HG03521 (cell line): Measurements from ENCODE around the gene PTF1A.

Experiments
- ATAC-seq: cut with Tn5 transposase; IDR thresholded peaks from one replicate; pipeline ENCODE4 v1.9.1; 2021; ENCODE audit warnings: mild to moderate bottlenecking, moderate library complexity; ENCODE audit not compliant: unreplicated experiment

PTF1A gene, protein sequence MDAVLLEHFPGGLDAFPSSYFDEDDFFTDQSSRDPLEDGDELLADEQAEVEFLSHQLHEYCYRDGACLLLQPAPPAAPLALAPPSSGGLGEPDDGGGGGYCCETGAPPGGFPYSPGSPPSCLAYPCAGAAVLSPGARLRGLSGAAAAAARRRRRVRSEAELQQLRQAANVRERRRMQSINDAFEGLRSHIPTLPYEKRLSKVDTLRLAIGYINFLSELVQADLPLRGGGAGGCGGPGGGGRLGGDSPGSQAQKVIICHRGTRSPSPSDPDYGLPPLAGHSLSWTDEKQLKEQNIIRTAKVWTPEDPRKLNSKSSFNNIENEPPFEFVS

DNA sequence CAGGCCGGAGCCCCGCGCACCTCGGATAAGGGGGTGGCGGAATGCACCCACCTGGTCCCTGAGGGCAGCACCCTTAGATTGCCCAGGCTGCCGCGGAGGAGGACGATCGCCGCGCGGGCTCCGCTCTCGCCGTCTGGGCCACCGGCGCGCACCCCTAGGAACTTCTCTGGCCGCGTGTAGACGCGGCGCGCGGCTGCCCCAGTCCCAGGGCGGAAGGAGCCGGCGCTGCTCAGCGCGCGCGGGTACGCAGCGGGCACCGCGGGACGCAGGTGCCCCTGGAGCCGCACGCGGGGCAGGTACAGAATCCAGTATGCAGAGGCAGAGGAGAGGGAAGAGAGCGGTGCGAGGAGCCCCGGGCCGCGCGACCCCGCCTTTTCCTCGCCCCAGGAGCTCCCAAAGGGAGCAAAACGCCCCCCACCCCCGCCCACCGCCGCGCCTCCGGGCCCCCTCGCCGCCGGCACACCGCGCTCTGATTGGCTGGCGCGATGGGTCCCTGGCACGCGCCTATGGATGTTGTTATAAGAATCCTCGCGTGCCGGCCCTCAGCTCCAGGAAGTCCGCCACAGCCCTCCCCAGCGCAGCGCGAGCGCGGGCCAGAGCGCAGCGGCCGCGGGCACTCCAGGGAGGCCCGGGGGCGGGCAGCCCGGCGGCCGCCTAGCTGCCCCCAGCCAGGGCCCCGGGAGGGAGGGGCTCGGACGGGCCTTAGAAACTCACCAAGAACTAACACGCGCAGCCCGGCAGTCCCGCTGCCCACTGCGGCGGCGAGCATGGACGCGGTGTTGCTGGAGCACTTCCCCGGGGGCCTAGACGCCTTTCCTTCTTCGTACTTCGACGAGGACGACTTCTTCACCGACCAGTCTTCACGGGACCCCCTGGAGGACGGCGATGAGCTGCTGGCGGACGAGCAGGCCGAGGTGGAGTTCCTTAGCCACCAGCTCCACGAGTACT lies at the start of gene PTF1A:
PTF1A (plus strand) TSS at position 549 of the 948 bp plus-strand sequence; CDS start at position 768, 219 bp downstream.
- no peak for ATAC-seq

DNA sequence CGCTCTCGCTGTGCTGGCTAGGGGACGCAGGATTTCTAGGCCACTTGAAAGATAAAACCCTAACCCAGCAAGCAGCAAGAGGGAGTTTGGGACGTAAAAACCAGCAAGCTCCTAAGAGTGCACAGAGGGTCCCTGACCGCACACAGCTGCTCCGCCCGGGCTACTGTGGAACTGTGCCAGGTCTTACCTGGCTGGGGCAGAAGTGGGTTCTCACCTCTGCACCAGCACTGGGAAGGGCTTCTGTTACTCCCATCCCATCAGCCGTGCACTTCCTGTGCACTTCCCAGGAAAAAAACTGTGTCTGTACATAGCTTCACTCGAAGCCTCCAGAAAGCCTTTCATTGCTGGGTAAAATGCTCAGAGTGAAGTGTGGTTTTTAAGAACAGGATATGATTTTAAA lies 45.9 kb upstream of the PTF1A start:
- ATAC-seq, result no peak

DNA sequence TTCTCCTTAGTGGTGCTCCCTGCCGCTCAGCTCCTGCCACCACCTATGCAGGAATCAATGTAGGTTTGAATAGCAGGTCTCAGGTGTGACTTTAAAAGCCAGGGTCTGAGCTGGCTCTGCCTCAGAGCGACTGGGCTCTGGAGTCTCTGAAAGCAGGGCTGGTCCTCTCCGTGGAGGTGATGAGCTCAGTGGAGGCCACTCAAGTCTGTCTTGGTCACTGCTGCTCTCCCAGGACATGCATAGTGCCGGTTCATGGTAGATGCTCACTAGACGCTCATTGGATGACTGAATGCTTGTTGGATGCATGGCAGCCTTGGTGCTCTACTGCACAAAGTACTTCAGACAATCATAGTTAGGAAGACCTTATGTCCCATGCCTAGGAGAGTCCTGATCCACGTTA lies 45.1 kb upstream of the PTF1A start:
- ATAC-seq, result no peak

DNA sequence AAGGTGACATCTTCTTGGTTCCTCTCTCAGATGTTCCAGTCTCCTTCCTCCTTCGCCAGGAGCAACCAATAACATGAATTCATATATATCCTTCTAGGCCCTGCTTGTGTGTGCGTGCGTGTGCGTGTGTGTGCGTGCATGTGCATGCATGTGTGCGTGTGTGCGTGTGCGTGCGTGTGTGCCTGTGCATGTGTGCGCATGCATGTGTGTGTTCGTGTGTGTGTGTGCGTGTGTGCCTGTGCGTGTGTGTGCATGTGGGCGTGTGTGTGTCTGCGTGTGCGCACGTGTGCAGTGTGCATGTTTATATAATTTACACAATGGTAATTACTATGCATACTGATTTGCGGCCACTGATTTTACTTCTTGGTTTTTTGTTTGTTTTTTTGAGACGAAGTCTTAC lies 43.9 kb upstream of the PTF1A start:
- no peak for ATAC-seq

DNA sequence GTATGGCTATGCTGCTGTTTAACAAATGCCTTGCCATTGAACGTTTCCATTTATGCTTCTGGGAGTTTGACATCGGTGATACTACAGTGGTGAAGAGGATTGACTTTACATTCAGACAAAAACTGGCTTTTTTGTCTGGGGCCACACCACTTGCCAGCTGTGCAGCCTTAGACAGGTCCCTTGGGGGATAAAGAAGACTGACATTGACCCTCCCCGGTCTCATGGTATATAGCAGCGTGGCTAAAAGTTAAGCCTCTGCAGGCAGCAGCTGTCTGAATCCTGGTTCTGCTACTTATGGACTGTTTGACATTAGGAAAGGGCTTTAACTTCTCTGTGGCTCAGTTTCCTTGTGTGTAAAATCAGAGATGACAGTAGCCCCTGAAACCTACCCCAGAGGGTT lies 42.0 kb upstream of the PTF1A start:
- ATAC-seq, result no peak

DNA sequence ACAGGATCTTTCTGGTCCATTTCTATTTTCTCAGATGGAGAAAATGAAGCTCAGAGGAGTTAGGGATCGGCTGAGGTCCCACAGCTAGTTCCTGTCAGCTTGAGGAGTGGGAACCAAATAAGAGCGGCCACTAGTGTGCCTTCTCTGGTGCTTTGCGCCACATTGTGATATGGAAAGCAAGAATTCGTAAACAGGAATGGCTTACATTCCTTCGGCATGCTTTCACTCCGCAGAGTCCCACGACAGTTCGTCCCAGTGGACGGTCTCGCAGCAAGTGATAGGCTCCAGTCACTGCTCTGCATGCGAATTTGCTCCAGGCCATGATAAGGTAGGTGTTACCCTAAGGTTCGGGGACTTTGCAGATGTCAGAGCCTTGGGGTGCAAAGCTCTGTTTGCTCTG lies 41.5 kb upstream of the PTF1A start:
- no peak for ATAC-seq

DNA sequence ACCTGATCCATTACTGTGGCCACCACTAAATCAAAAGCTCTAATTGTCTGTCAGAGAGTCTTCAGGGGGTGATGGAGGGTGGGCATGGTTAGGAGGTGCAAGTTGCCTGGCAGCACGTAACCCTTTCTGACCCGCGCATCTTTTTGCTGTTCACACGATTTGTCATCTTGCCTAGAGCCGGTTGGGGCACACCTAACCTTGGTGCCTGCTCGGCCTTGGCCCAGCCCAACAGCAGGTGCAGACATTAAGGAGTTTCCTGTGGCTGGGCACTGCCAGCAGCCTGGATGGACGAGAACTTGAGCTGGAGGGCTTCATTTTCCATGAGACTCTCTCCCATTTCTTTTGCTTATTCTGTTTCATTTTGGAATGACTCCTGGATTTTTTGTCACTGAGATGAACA lies 41.0 kb upstream of the PTF1A start:
- ATAC-seq, result no peak

DNA sequence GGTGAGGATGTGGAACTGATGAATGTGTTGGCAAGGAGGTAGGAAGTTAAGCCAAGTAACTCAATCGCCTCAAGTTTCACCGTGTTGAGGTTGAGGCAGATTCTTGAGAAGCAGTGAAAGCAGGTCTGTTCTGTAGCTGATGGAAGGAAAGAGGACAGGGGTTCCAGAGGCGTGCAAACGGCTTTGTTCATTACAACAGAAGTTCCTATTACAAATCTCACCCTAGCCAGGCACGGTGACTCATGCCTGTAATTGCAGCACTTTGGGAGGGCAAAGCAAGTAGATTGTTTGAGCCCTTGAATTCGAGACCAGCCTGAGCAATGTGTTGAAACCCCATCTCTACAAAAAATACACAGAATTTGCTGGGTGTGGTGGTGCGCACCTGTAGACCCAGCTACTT lies 36.9 kb upstream of the PTF1A start:
- no peak for ATAC-seq

DNA sequence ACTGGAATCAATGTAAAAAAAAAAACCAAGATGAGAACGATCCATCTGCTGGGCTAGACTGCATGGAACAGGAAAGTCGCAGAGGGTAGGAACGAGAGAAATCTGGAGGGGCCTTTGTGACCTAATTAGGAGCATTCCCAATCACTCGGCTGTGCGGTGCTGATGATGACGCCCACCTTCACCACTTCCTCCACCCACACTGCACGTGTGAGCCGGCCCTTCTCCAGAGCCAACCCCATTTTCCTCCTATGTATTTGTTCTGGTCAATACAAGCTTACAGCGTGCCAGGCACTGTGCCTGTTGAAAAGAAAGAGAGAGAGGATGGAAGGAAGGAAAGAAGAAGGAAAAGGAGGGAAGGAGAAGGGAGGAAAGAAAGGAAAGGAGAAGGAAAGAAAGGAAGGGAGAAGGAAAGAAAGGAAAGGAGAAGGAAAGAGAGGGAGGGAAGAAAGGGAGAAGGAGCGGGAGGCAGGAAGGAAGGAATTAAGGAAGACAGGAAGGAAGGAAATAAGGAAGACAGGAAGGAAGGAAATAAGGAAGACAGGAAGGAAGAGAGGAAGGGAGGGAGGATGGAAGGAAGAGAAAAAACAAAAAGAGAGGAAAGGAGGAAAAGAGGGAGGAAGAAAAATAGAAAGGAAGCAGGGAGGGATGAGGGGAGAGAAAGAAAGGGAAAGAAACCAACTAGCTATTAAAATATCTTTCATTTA lies 35.5 kb upstream of the PTF1A start:
- no peak for ATAC-seq

DNA sequence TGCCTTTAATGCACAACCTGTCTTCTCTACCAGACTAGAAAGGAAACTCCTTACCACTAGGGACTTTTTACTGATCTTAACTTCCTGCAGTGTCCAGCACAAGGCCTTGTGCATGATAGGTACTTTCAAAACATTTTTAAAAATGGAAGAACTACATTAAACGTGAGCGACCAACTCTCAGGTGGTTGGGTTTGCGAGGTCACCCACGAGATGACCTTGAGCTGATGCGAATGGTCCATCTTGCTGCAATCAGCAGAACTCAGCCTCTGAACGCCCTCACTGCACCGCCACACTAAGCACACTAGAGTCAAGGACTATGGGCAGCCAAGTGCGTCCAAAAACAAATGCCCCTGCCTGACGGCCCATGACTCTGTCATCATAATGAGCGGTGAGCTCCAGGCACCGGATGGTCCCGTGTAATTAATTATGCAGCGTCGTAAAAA lies 34.9 kb upstream of the PTF1A start:
- no peak for ATAC-seq

DNA sequence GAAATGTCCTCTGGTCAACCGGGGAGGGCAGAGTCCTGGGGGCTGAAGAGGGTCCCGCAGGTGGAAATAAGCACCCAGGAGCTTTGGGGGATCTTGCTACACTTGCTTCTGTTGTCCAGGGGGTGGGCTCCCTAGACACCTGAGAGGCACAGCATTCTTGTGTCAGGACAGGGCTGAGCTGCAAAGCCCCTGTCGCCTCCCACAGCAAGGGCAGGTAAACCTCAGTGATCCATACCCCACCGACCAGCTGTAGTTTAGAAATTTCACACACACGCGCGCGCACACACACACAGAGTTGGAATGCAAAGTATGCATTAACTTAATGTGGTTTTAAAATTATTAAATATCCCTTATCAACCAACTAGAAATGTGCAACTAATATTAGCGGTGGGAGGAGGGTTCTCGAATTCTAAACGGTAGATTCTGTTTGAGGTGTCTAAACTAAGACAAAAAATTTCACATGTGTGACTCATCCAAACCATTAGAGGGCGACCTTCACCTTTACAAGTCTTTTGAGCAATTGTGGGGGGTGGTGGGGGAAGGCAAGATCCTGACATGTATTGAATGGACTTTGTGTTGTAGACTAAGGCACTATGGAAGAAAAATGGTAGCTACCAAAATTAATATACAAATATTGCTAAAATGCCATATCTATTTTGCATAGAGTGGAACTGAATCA lies 34.3 kb upstream of the PTF1A start:
- peak; percentile 47 for ATAC-seq

DNA sequence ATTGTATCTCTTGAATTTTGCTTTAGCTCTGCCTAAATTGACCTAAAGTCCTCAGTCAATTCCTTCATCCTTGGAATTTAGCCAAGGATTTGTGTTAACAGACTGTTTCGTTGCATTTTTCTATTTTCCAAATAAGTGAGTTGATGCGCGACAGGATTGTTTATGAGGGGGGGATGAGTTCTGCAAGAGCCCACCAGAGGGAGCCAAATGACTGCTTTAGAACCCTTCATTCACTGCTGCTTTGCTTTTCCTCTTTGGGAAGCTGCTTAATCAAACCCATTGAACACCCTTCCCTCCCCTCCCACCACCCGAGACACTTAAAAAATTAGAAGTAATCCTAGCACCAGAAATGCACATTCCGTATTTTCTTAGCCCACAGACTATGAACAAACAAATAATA lies 33.7 kb upstream of the PTF1A start:
- peak; percentile 58 for ATAC-seq

DNA sequence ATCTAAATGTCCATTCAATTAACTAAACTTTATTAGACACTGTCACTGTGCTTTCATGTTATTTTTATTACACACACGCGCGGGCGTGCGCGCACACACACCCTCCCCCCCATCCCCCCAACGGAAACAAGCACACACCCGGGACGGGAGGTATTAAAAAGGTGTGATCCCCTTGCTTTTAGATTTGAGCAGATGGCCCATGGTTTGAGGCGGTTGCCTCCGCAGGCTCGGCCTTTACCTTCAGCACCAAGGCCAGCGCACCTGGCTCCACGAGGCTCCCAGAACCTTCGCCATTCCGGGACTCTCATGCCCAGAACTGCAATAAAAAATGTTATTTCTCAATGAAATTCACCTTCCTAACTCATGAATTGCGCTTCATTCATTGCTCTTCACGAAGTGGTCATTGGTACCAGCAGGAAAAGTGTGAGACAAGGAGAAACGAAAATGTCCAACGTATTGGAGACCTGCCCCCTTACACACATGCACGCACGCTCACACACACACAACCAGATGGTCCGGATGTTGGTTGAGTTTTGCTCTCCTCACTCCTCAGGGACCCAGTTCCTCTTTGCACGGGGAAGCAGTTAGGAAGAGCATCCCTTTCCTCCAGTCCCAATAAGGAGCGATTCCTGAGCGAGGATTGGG lies 20.8 kb upstream of the PTF1A start:
- no peak for ATAC-seq

DNA sequence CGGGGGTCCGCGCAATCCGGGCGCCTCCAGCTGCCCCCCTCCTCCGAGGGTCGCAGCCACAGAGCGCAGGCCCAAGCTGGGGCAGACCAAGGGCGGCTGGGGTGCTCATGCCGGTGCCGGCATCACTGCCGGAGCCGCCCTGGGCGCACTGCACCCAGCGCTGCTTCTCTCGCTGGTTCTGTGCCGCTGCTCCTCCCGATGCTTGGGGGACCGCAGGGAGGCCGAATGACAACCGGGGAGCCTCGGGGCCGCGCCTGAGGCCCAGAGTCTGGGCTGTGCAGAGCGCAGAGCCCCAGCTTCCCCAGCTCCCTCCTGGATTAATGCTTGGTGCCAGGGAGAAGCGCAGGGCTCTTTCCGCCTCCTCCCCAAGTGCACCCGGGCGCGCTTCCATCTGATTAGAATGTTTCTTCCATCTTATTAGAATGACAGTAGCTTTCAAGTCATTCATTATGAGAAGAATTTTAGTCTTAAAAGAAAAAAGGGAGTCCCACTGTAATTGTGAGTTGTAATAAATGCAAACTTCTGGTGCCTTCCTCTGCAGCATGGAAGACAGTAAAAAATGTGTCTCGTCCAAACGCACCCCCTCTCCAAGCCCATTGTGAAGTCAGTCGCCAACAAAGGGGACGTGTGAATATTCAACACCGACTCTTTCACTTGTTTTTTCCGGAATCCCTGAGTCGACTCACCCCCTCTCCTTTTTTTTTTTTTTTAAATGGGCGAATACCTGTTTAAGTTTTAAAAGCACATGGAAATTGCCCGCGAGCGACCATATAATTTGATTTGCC lies 19.5 kb upstream of the PTF1A start:
- ATAC-seq, result no peak

DNA sequence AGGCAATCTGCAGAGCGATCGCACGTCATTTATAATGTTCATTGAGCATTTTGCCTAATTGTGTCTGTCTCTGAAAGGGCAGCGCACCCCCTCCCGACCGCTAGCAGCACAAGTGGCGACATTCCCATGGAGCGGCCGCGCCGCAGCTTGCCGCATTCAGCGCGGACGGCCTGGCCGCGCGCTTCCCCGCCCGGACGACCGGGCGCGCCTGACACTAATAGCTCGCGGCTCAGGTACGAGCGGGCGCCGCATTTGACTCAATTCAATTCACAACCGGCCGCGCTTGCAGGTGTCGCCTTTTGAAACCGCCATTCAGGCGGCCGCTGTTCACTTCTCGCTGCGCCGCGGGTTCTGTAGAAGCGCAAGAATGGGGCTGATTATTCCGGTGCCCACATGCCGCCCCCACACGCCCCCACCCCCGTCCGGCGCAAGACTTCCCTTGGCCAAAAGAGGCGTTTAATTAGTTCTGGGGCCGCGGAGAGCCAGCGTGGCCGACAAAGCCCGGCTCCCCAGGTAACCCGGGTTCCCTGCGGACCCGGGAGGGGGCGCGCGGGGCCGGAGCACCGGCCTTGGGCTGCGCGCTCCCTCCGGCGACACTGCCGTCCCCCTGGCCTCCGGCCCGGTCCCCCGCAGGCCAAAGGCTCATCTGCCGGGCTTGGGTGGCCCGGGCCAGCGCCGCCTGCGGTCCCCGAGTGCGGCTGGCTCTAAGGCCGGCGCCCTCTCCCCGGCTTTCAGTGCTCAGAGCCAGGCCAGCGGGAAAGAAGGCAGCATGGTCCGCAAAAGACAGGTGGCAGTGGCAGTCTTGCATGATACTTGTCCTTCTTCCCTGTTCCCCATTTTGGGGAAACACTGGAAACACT lies 18.7 kb upstream of the PTF1A start:
- ATAC-seq, result no peak

DNA sequence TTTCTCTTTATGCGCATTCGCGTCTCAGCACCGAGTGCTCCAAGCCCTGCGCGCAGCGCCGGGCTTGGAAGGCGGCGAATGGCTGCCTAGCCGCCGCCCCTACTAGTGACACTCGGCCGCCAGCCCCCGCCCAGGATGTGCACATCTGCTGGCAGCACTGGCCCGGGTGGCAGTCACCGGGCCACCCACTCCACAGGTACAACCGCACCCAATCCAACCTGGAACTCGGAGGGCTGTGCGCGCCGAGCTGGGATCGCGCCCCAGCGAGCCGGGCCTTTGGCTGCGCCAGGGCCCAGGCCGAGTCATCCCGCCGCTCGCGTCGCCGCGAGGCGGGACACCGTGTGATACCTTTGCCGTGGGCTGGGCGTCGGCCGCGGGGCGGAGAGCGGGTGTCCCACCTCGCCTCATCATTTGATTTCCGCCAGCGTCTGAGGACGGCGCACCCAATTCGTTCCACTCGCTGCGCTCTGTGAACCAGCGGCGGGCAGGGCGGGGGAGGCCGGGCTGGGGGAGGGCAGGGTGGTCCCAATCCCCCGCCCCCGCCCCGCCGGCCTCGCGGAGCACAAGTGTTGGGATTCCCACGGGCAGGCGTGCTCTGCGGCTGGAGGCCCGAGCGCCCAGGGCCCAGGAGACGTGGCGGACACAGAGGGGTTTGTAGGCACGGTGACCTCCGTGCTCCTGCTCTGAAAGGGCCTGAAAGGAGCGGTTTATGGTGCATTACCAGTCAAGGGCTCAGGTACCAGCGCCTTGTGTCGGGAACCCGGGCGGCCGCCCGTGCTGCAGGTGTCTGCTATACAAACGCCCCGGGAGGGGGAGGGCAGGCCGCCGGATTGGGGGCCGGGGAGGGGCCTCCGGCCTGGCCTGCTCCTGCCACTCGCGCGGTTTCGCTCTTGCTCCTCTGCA lies 17.8 kb upstream of the PTF1A start:
- ATAC-seq, result no peak

DNA sequence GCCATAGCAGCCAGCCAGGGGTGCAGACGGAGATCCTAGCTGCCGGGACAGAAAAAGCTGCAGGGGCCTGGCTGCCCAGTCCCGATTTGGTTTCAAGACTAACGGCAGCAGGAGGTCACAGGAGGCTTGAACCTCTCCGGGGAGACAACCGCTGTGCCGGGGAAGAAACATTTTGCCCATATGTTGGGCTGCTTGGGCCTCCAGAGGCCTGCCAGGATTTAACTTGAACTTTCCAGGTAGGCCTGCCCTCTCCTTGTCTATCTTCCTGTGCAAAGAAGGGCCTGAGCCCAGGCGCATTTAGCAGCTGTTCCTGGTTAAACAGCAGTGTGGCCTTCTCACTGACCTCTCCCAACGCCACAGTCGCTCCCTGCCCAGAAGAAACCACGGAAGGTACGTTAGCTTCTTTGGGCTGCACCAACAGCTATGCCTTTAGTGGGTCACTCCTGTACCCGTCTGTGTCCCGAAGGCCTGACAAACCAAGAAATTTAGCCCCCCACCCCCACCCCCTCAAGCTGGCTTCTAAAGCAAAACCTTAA lies 17.1 kb upstream of the PTF1A start:
- ATAC-seq, result no peak
